Endothelial cell of umbilical vein (primary cell): Measurements from ENCODE around the gene CCDC116. TPM values are rescaled to one million over a fixed set of nuclear protein-coding genes. Genes with fewer than 3 reads are reported as not detected.

Experiments used
- BruUV-seq: library from RNA; stranded (reverse); fragments of 400-500 nt; replicated peaks from 2 replicates; lab custom pipeline; 2021; lab: Mats Ljungman, UMichigan
- CTCF ChIA-PET: fragments of 300-600, 350-600 bp; sonication (Branson Sonifier 250); formaldehyde crosslinking; loops from one replicate; lab custom pipeline; 2021; ENCODE audit warnings: antibody characterized with exemption, inconsistent platforms; lab: Charles Lee
- POLR2A ChIA-PET: fragments of 300-600, 350-600 bp; sonication (Branson Sonifier 250); formaldehyde crosslinking; loops from one replicate; lab custom pipeline; 2021; ENCODE audit warnings: antibody characterized with exemption, inconsistent platforms; lab: Charles Lee
- DNase-seq: peaks from one replicate; pipeline ENCODE4 v3.0.0-alpha.2; 2011; ENCODE audit warnings: low read depth, low spot score
- FAIRE-seq: peaks from 2 replicates; lab custom pipeline; 2011; peaks lifted over from hg19 to GRCh38; lab: Jason Lieb, UNC
- H2AFZ ChIP-seq: 2 replicates; pipeline ENCODE4 v1.6.0; 2012; ENCODE audit warnings: low read depth, low read length, control low read depth, inconsistent platforms
- H3K27ac ChIP-seq: 2 replicates; pipeline ENCODE4 v1.5.1; 2011; ENCODE audit warnings: low read depth, mild to moderate bottlenecking, control low read depth, low read length, moderate library complexity; ENCODE audit not compliant: insufficient read depth
- H3K27me3 ChIP-seq, 2 experiments: 2 replicates each; pipeline versions ENCODE4 v1.6.0 to v1.6.1; 2011; ENCODE audit warnings: low read length in 2 of 2, mixed read lengths in 1 of 2; ENCODE audit not compliant: control insufficient read depth in 2 of 2, insufficient read depth in 2 of 2
- H3K36me3 ChIP-seq, 2 experiments: 2 replicates in 1 of 2; 3 replicates in 1 of 2; pipeline ENCODE4 v1.5.1; 2011; ENCODE audit warnings: low read length in 2 of 2, mild to moderate bottlenecking in 1 of 2, moderate library complexity in 1 of 2; ENCODE audit not compliant: control insufficient read depth in 2 of 2, insufficient read depth in 2 of 2; ENCODE audit errors: extremely low read depth in 1 of 2
- H3K4me1 ChIP-seq: 3 replicates; pipeline ENCODE4 v1.5.1; 2011; ENCODE audit warnings: mild to moderate bottlenecking, low read length; ENCODE audit not compliant: control insufficient read depth, insufficient read depth; ENCODE audit errors: extremely low read depth
- H3K4me2 ChIP-seq: 2 replicates; pipeline ENCODE4 v1.6.1; 2011; ENCODE audit warnings: low read length, control low read depth, mixed read lengths; ENCODE audit not compliant: insufficient read depth
- H3K4me3 ChIP-seq, 3 experiments: fragments of 200-600 bp in 1 of 3; sonication (generic), shearing (Covaris generic) in 1 of 3; replicated peaks in 1 of 3; 2 replicates each; pipeline ENCODE4 v1.5.1; 2011 to 2016; ENCODE audit warnings: control low read depth in 3 of 3, low read length in 3 of 3, mild to moderate bottlenecking in 2 of 3, inconsistent platforms in 1 of 3, low read depth in 1 of 3, moderate library complexity in 1 of 3; ENCODE audit not compliant: insufficient read depth in 1 of 3
- H3K79me2 ChIP-seq: 2 replicates; pipeline ENCODE4 v1.6.0; 2012; ENCODE audit warnings: low read length, inconsistent platforms; ENCODE audit not compliant: control insufficient read depth, insufficient read depth
- H3K9ac ChIP-seq: replicated peaks from 2 replicates; pipeline ENCODE3; 2011; ENCODE audit warnings: low read length, control low read depth; ENCODE audit not compliant: insufficient read depth; ENCODE audit errors: extremely low read depth
- H3K9me1 ChIP-seq: replicated peaks from 3 replicates; pipeline ENCODE4 v1.6.0; 2011; ENCODE audit warnings: mild to moderate bottlenecking, low read length; ENCODE audit not compliant: control insufficient read depth, insufficient read depth; ENCODE audit errors: extremely low read depth
- H3K9me3 ChIP-seq: replicated peaks from 2 replicates; pipeline ENCODE4 v1.5.1; 2012; ENCODE audit warnings: low read length, inconsistent platforms; ENCODE audit not compliant: control insufficient read depth, insufficient read depth
- H4K20me1 ChIP-seq: replicated peaks from 2 replicates; pipeline ENCODE3; 2011; ENCODE audit warnings: mild to moderate bottlenecking, low read length; ENCODE audit not compliant: control insufficient read depth, insufficient read depth; ENCODE audit errors: extremely low read depth
- EZH2 ChIP-seq: IDR thresholded peaks from 2 replicates; pipeline ENCODE4 v1.6.1; 2012; ENCODE audit warnings: borderline replicate concordance, low read depth, mild to moderate bottlenecking, moderate library complexity, low read length, inconsistent platforms; ENCODE audit not compliant: severe bottlenecking
- FOS ChIP-seq: IDR thresholded peaks from 2 replicates; pipeline ENCODE4 v1.6.1; 2011; ENCODE audit warnings: mild to moderate bottlenecking, low read length, moderate library complexity, borderline replicate concordance; ENCODE audit not compliant: insufficient read depth
- GATA2 ChIP-seq: IDR thresholded peaks from 2 replicates; pipeline ENCODE4 v1.7.0; 2011; ENCODE audit warnings: low read depth, mild to moderate bottlenecking, moderate library complexity, mixed read lengths, low read length; ENCODE audit not compliant: insufficient read length, insufficient read depth
- JUN ChIP-seq: IDR thresholded peaks from 2 replicates; pipeline ENCODE4 v1.6.1; 2011; ENCODE audit warnings: borderline replicate concordance, low read depth; ENCODE audit not compliant: insufficient read length, insufficient read depth
- POLR2A ChIP-seq: IDR thresholded peaks from 2 replicates; pipeline ENCODE4 v1.6.1; 2012; ENCODE audit warnings: low read depth, mild to moderate bottlenecking, control low read depth, low read length
- POLR2AphosphoS5 ChIP-seq: IDR thresholded peaks from 2 replicates; pipeline ENCODE4 v1.6.1; 2012; ENCODE audit warnings: low read depth, mild to moderate bottlenecking, control low read depth, low read length, moderate library complexity; ENCODE audit not compliant: insufficient read depth
- dilution Hi-C: fragments of 300-500 bp; cut with MboI; formaldehyde crosslinking; loops from one replicate; pipeline ENCODE4 v1.15.0; 2019; ENCODE audit warnings: low sequenced_read_pairs; ENCODE audit not compliant: extremely low pct_ligation_motif_present
- intact Hi-C: fragments of 100-400 bp; cut with micrococcal nuclease; formaldehyde crosslinking; loops from one replicate; pipeline ENCODE4 v1.10.0; 2022
- polyA plus RNA-seq, 4 experiments: library from polyadenylated mRNA; depleted of rRNA in 3 of 4; stranded (reverse) in 3 of 4; unstranded in 1 of 4; fragments of >200 nt; gene quantifications; 2 replicates each; pipeline versions ENCODE4 v1.2.1 to v1.2.3, GENCODE V29; 2011 to 2012; ENCODE audit warnings: missing spikeins in 1 of 4
- total RNA-seq: library from RNA; stranded (reverse); gene quantifications from 2 replicates; pipeline ENCODE4 v1.2.3, GENCODE V29; 2021
- TF ChIP-seq, protein P1 (sequence below): IDR thresholded peaks from 2 replicates; pipeline ENCODE4 v1.6.1; 2011; ENCODE audit not compliant: insufficient read depth, insufficient read length

Gene CCDC116
- total and polyA plus RNA-seq, 2 donors (not counting 3 experiments of a cell fraction or from before 2014, with no cell fraction given), result 0.21 to 0.33 TPM

DNA sequence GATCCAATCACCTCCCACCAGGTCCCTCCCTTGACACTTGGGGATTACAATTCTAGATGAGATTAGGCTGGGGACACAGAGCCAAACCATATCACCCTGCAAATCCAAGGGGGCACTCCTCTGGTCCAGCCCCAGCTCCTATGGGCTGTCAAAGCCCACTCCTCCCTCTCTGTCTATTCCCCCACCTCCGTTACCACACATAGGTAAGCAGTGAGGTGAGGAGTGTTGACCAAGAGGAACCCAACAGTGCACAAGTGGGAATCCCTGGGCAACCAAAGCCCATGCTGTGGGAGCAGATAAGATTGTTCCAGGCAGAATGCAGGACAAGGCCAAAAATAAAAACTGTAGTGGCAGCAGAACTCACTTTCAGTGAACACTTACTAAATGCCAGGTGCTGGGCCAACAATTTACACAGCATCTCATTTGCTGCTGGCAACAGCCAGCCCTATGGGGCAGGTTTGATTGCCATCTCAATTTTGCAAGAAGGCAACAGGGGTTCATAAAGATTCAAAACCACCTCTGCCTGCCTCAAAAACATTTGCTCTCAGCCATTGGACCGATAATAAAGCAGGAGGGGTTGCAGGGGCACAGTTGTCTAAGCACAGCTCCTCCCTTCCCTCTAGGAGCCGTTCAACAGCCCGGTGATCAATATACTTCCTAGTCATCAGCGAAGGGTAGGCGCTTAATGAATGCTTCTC lies 18.4 kb downstream of the CCDC116 start:
- Histone ChIP-seq H2AFZ (peak overlapping the region; percentile 58), H3K36me3 (peaks cover 3 to 8% of the 10 kb centered on the region in 2 experiments), H3K9me3 (no peaks in the 10 kb centered on the region), H4K20me1 (no peaks in the 10 kb centered on the region), H3K9me1 (no peaks in the 10 kb centered on the region), H3K4me1 (peaks cover 17% of the 10 kb centered on the region), H3K4me3 (peak overlapping the region; percentile 64 to 85 (median 66)), H3K27ac (peak overlapping the region; percentile 61), H3K79me2 (peaks cover 19% of the 10 kb centered on the region), H3K27me3 (no peaks in the 10 kb centered on the region), H3K4me2 (peak overlapping the region; percentile 93), H3K9ac (peak overlapping the region; percentile 78)
- intact Hi-C loops (loop anchor here (10.0 kb wide), 1 partner anchor 164 kb away; no protein-coding TSS in a partner anchor), dilution Hi-C loops (no loop called here)
- no TSS peak for BruUV-seq
- FAIRE-seq (peak; percentile 46), DNase-seq (no peak)
- ChIA-PET CTCF (interaction anchor here (1.3 to 3.2 kb wide), 2 partner anchors 8 to 10 kb away, joined by 4 to 16 read pairs; no protein-coding TSS in a partner anchor), POLR2A (no interaction called here)
- TF ChIP-seq FOS (no peak), JUN (no peak), EZH2 (no peak), POLR2A (no peak), GATA2 (no peak)
- TF ChIP-seq, protein P1, sequence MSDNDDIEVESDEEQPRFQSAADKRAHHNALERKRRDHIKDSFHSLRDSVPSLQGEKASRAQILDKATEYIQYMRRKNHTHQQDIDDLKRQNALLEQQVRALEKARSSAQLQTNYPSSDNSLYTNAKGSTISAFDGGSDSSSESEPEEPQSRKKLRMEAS, result no peak

DNA sequence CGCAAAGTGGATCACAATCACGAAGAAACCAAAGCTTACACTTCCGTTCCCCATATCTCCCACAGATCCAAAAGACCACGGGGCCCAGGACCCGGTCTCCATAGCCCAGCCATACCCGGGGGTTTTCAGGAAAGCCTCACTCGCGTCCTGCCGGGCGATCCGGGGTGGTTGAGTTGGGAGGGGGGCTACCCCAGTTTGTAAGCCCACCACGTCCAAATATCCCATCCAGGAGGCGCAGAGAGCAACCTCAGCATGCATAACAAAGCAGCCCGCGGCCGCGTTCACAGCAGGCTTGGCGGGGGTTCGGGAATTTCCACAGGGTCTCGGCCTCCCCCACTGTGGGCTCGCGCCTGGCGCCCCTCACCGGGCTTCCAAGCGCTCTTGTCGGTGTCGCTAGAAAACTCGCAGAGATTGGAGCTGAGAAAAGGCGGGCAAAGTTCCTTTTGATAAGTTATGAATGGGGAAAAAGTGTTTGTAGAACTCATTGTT lies 19.0 kb downstream of the CCDC116 start:
- CTCF ChIA-PET, result interaction anchor here (1.3 to 3.2 kb wide), 2 partner anchors 9 to 10 kb away, joined by 4 to 16 read pairs; no protein-coding TSS in a partner anchor
- Histone ChIP-seq H3K9ac (peak overlapping the region; percentile 78), H3K27ac (peak overlapping the region; percentile 61), H3K4me1 (peaks cover 17% of the 10 kb centered on the region), H3K79me2 (peaks cover 19% of the 10 kb centered on the region), H3K4me2 (peak overlapping the region; percentile 93), H3K9me1 (no peaks in the 10 kb centered on the region), H3K4me3 (peak overlapping the region; percentile 64 to 85 (median 66)), H2AFZ (peak overlapping the region; percentile 58), H4K20me1 (no peaks in the 10 kb centered on the region), H3K27me3 (no peaks in the 10 kb centered on the region), H3K36me3 (peaks cover 3 to 5% of the 10 kb centered on the region in 2 experiments), H3K9me3 (no peaks in the 10 kb centered on the region)
- TSS peak; percentile 68 for BruUV-seq
- POLR2A ChIA-PET, result no interaction called here
- dilution Hi-C loops (no loop called here), intact Hi-C loops (loop anchor here (10.0 kb wide), 1 partner anchor 163 kb away; no protein-coding TSS in a partner anchor)
- TF ChIP-seq EZH2 (no peak), POLR2AphosphoS5 (no peak), JUN (no peak)
- TF ChIP-seq, protein P1, result no peak
- FAIRE-seq, result no peak
- DNase-seq, result no peak
